ENCODE data around the gene GHR. TPM values are rescaled to one million over a fixed set of nuclear protein-coding genes. Genes with fewer than 3 reads are reported as not detected.

The GHR gene
- total and polyA plus RNA-seq, 2 of the 8 experiments (the other 6 are each of a cell fraction or from before 2014, with no cell fraction given) = 0.15 to 0.19 TPM

- no peak for TF ChIP-seq CHD7 (IDR thresholded peaks at IDR 0.05; ENCODE audit: insufficient replicate concordance, low read length)
- TF ChIP-seq GTF2F1 (IDR thresholded peaks at IDR 0.05; ENCODE audit: borderline replicate concordance, low read depth, low read length) = no peak
- TF ChIP-seq CHD2 (IDR thresholded peaks at IDR 0.05; ENCODE audit: low read length) = no peak
- no peak for TF ChIP-seq TAF7 (optimal IDR thresholded peaks at IDR 0.05; ENCODE audit: borderline replicate concordance, low read depth, low read length)
- no peak for TF ChIP-seq TEAD4 (IDR thresholded peaks at IDR 0.05; ENCODE audit: low read depth, low read length)
- TF ChIP-seq CTCF (IDR thresholded peaks at IDR 0.05; ENCODE audit: control extremely low read depth in 1 of 3, insufficient read depth in 1 of 3, low read depth in 1 of 3, low read length in 3 of 3) = no peak
- no peak for TF ChIP-seq SIN3A (conservative IDR thresholded peaks at IDR 0.05 in 1 of 2, IDR thresholded peaks at IDR 0.05 in 1 of 2; ENCODE audit: low read depth in 1 of 2, low read length in 2 of 2)
- no peak for TF ChIP-seq POLR2AphosphoS5 (IDR thresholded peaks at IDR 0.05; ENCODE audit: low read depth, low read length)
Observed at GRCh38 chr5:42641336-42642005, 218.2 kb downstream of the GHR start (continued).

All from H1 (cell line).